Neural cell (in vitro differentiated cells): Measurements from ENCODE around the gene MIX23. TPM values are rescaled to one million over a fixed set of nuclear protein-coding genes. Genes with fewer than 3 reads are reported as not detected.
A peak's percentile ranks its signal among the peaks of the same experiment; 100 is the strongest.

ENCODE experiments used
- H2AFZ ChIP-seq: fragments of 200-600, 300-800 bp; sonication (generic), shearing (Covaris generic); 2 replicates; pipeline ENCODE4 v1.6.0; 2014; ENCODE audit warnings: low read depth, mild to moderate bottlenecking, antibody characterized with exemption, low read length, moderate library complexity
- H3F3A ChIP-seq: fragments of 200-600 bp; shearing (Covaris generic); 2 replicates; pipeline ENCODE4 v1.6.1; 2016; ENCODE audit warnings: mild to moderate bottlenecking, moderate library complexity, mixed read lengths, antibody characterized with exemption, low read length; ENCODE audit not compliant: insufficient read depth, poor library complexity, severe bottlenecking
- H3K27ac ChIP-seq: fragments of 200-600, 300-800 bp; sonication (generic), shearing (Covaris generic); 2 replicates; pipeline ENCODE4 v1.5.1; 2014; ENCODE audit warnings: mild to moderate bottlenecking, low read length, moderate library complexity
- H3K27me3 ChIP-seq: fragments of 300-800, 200-600 bp; sonication (generic), shearing (Covaris generic); 2 replicates; pipeline ENCODE4 v1.6.0; 2014; ENCODE audit warnings: mild to moderate bottlenecking, low read depth, low read length, moderate library complexity; ENCODE audit not compliant: insufficient read depth
- H3K36me3 ChIP-seq: fragments of 300-800, 200-600 bp; sonication (generic), shearing (Covaris generic); 2 replicates; pipeline ENCODE4 v1.5.1; 2014; ENCODE audit warnings: mild to moderate bottlenecking, antibody characterized with exemption, low read length, moderate library complexity; ENCODE audit not compliant: insufficient read depth
- H3K4me2 ChIP-seq: fragments of 300-800, 200-600 bp; sonication (generic), shearing (Covaris generic); 2 replicates; pipeline ENCODE4 v1.6.0; 2014; ENCODE audit warnings: mild to moderate bottlenecking, low read length
- H3K4me3 ChIP-seq: fragments of 300-800, 200-600 bp; sonication (generic), shearing (Covaris generic); 2 replicates; pipeline ENCODE4 v1.5.1; 2014; ENCODE audit warnings: mild to moderate bottlenecking, low read length, moderate library complexity
- H3K79me2 ChIP-seq: fragments of 200-600 bp; shearing (Covaris generic); replicated peaks from 2 replicates; pipeline ENCODE4 v1.6.0; 2014; ENCODE audit warnings: mild to moderate bottlenecking, low read length, moderate library complexity; ENCODE audit not compliant: insufficient read depth
- H3K9ac ChIP-seq: fragments of 300-800, 200-600 bp; sonication (generic), shearing (Covaris generic); 2 replicates; pipeline ENCODE4 v1.6.1; 2016; ENCODE audit warnings: mild to moderate bottlenecking, low read length, mixed read lengths
- H3K9me2 ChIP-seq: fragments of 200-600 bp; shearing (Covaris generic); 2 replicates; pipeline ENCODE4 v1.6.1; 2016; ENCODE audit warnings: mild to moderate bottlenecking, low read length, mixed read lengths; ENCODE audit not compliant: insufficient read depth
- H3K9me3 ChIP-seq: fragments of 200-600, 300-800 bp; sonication (generic), shearing (Covaris generic); 2 replicates; pipeline ENCODE4 v1.6.1; 2016; ENCODE audit warnings: mild to moderate bottlenecking, mixed run types, low read length, moderate library complexity, mixed read lengths
- H4K20me1 ChIP-seq: fragments of 200-600 bp; shearing (Covaris generic); 2 replicates; pipeline ENCODE4 v1.6.1; 2016; ENCODE audit warnings: mild to moderate bottlenecking, mixed run types; ENCODE audit not compliant: insufficient read depth
- EP300 ChIP-seq: fragments of 450-650 bp; conservative IDR thresholded peaks from 2 replicates; pipeline ENCODE4 v1.6.1; 2014; ENCODE audit warnings: antibody characterized with exemption, mild to moderate bottlenecking, moderate library complexity; ENCODE audit not compliant: poor library complexity, severe bottlenecking
- EZH2 ChIP-seq: fragments of 200-600, 300-800 bp; shearing (Covaris generic), sonication (generic); IDR thresholded peaks from 2 replicates; pipeline ENCODE4 v1.6.1; 2014; ENCODE audit warnings: antibody characterized with exemption, low read length, borderline replicate concordance, mild to moderate bottlenecking; ENCODE audit not compliant: insufficient read depth, poor library complexity, severe bottlenecking
- MXI1 ChIP-seq: fragments of 450-650 bp; conservative IDR thresholded peaks from 2 replicates; pipeline ENCODE4 v1.6.1; 2014; ENCODE audit warnings: antibody characterized with exemption, mild to moderate bottlenecking; ENCODE audit not compliant: poor library complexity, severe bottlenecking
- POLR2AphosphoS5 ChIP-seq: IDR thresholded peaks from 2 replicates; pipeline ENCODE4 v1.6.1; 2012
- RAD21 ChIP-seq: fragments of 450-650 bp; conservative IDR thresholded peaks from 2 replicates; pipeline ENCODE4 v1.6.1; 2014; ENCODE audit warnings: antibody characterized with exemption, mild to moderate bottlenecking, moderate library complexity
- SMC3 ChIP-seq: fragments of 450-650 bp; conservative IDR thresholded peaks from 2 replicates; pipeline ENCODE4 v1.6.1; 2014; ENCODE audit warnings: antibody characterized with exemption, mild to moderate bottlenecking, moderate library complexity; ENCODE audit not compliant: poor library complexity
- TAF1 ChIP-seq: IDR thresholded peaks from 2 replicates; pipeline ENCODE4 v1.6.1; 2012; ENCODE audit warnings: low read depth
- polyA plus RNA-seq: library from polyadenylated mRNA; depleted of rRNA; stranded (reverse); fragments of >200 nt; gene quantifications from 2 replicates; pipeline ENCODE4 v1.2.3, GENCODE V29; 2014
- TF ChIP-seq, protein P1 (sequence below): fragments of 450-650 bp; IDR thresholded peaks from 2 replicates; pipeline ENCODE4 v1.5.1; 2014; ENCODE audit warnings: antibody characterized with exemption, mild to moderate bottlenecking, moderate library complexity; ENCODE audit not compliant: poor library complexity, severe bottlenecking
- TF ChIP-seq, protein P2 (sequence below): IDR thresholded peaks from 2 replicates; pipeline ENCODE4 v1.6.1; 2012; ENCODE audit warnings: borderline replicate concordance

The MIX23 gene
- polyA plus RNA-seq, 1 donor from 2014 or later = 87.3 TPM

DNA sequence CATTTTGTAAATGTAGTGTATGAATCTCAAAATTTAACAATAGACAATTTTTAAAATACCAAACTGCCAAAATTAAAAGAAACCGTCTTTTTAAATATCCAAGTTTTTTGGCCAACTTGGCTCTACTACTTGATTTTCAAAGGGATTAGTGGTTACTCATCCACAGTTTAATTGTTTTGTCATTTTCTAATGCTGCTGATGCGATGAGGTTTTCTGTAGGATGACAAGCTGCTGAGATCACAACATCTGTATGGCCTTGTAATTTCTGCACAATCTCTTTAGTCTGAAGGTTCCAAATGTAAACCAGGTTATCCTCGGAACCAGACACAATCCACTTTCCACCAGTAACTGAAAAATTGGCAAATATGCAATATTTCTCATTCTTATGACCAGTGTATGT lies 31.4 kb upstream of the MIX23 start:
- Histone ChIP-seq H3K79me2 (peaks cover 32% of the 10 kb centered on the region), H3K4me3 (peak overlapping the region; percentile 80), H3K9ac (no peak overlapping the region), H4K20me1 (no peaks in the 10 kb centered on the region), H3K4me2 (no peak overlapping the region), H3K9me3 (no peaks in the 10 kb centered on the region), H3K27me3 (no peaks in the 10 kb centered on the region), H3K36me3 (no peaks in the 10 kb centered on the region), H3K27ac (no peak overlapping the region), H3F3A (no peaks in the 10 kb centered on the region), H3K9me2 (no peaks in the 10 kb centered on the region), H2AFZ (no peak overlapping the region)
- no peak for TF ChIP-seq MXI1
- TF ChIP-seq, protein P1, sequence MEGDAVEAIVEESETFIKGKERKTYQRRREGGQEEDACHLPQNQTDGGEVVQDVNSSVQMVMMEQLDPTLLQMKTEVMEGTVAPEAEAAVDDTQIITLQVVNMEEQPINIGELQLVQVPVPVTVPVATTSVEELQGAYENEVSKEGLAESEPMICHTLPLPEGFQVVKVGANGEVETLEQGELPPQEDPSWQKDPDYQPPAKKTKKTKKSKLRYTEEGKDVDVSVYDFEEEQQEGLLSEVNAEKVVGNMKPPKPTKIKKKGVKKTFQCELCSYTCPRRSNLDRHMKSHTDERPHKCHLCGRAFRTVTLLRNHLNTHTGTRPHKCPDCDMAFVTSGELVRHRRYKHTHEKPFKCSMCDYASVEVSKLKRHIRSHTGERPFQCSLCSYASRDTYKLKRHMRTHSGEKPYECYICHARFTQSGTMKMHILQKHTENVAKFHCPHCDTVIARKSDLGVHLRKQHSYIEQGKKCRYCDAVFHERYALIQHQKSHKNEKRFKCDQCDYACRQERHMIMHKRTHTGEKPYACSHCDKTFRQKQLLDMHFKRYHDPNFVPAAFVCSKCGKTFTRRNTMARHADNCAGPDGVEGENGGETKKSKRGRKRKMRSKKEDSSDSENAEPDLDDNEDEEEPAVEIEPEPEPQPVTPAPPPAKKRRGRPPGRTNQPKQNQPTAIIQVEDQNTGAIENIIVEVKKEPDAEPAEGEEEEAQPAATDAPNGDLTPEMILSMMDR = no peak
- no peak for TF ChIP-seq TAF1
- TF ChIP-seq EP300 = no peak
- TF ChIP-seq, protein P2, sequence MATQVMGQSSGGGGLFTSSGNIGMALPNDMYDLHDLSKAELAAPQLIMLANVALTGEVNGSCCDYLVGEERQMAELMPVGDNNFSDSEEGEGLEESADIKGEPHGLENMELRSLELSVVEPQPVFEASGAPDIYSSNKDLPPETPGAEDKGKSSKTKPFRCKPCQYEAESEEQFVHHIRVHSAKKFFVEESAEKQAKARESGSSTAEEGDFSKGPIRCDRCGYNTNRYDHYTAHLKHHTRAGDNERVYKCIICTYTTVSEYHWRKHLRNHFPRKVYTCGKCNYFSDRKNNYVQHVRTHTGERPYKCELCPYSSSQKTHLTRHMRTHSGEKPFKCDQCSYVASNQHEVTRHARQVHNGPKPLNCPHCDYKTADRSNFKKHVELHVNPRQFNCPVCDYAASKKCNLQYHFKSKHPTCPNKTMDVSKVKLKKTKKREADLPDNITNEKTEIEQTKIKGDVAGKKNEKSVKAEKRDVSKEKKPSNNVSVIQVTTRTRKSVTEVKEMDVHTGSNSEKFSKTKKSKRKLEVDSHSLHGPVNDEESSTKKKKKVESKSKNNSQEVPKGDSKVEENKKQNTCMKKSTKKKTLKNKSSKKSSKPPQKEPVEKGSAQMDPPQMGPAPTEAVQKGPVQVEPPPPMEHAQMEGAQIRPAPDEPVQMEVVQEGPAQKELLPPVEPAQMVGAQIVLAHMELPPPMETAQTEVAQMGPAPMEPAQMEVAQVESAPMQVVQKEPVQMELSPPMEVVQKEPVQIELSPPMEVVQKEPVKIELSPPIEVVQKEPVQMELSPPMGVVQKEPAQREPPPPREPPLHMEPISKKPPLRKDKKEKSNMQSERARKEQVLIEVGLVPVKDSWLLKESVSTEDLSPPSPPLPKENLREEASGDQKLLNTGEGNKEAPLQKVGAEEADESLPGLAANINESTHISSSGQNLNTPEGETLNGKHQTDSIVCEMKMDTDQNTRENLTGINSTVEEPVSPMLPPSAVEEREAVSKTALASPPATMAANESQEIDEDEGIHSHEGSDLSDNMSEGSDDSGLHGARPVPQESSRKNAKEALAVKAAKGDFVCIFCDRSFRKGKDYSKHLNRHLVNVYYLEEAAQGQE = no peak
- no peak for TF ChIP-seq SMC3
- no peak for TF ChIP-seq POLR2AphosphoS5
- no peak for TF ChIP-seq EZH2
- TF ChIP-seq RAD21 = no peak

DNA sequence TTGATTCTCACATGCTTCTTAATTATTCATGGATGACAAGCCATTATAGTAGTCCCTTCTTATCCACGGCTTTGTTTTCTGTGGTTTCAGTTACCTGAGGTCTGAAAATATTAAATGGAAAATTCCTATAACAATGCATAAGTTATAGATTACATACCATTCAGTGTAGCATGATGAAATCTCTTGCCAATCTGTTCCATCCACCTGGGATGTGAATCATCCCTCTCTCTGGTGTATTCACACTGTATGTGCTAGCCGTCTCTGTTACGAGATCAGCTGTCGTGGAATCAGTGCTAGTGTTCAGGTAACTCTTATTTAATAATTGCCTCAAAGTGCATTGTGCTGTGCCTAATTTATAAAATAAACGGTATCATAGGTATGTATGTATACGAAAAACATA lies 27.6 kb upstream of the MIX23 start:
- Histone ChIP-seq H3F3A (no peaks in the 10 kb centered on the region), H2AFZ (no peak overlapping the region), H3K27ac (no peak overlapping the region), H3K4me3 (no peak overlapping the region), H3K9ac (no peak overlapping the region), H4K20me1 (no peaks in the 10 kb centered on the region), H3K79me2 (peaks cover 15% of the 10 kb centered on the region), H3K36me3 (no peaks in the 10 kb centered on the region), H3K27me3 (no peaks in the 10 kb centered on the region), H3K9me3 (no peaks in the 10 kb centered on the region), H3K9me2 (no peaks in the 10 kb centered on the region), H3K4me2 (no peak overlapping the region)
- no peak for TF ChIP-seq RAD21
- TF ChIP-seq SMC3 = no peak
- TF ChIP-seq, protein P1 = no peak
- no peak for TF ChIP-seq EZH2
- no peak for TF ChIP-seq MXI1
- no peak for TF ChIP-seq EP300
- no peak for TF ChIP-seq POLR2AphosphoS5
- no peak for TF ChIP-seq TAF1
- TF ChIP-seq, protein P2 = no peak
